Heart left ventricle (tissue), 16 donors: Measurements from ENCODE around the gene ZBTB46. TPM values are rescaled to one million over a fixed set of nuclear protein-coding genes. Genes with fewer than 3 reads are reported as not detected.

Experiments used
- ATAC-seq, 4 donors: fragments of 200-7000 bp; cut with Tn5 transposase; one replicate each; pipeline ENCODE4 v1.9.1; 2020 to 2022; ENCODE audit warnings: moderate library complexity in 4 of 4, mild to moderate bottlenecking in 3 of 4, moderate number of reproducible peaks in 1 of 4
- DNase-seq, 5 donors: peaks; one replicate each; pipeline ENCODE4 v3.0.0-alpha.2; 2020
- H3K27ac ChIP-seq, 12 donors: fragments of 200-600 bp; sonication (generic) in 4 of 12; one replicate each; pipeline versions ENCODE4 v1.5.0 to v1.8.0; 2016 to 2022; ENCODE audit warnings: mild to moderate bottlenecking in 2 of 12
- H3K27me3 ChIP-seq, 9 donors: fragments of 200-600 bp; sonication (generic) in 2 of 9; one replicate each; pipeline versions ENCODE4 v1.5.1 to v1.8.0; 2016 to 2022; ENCODE audit warnings: mild to moderate bottlenecking in 3 of 9
- H3K36me3 ChIP-seq, 9 donors: fragments of 200-600 bp; sonication (generic) in 2 of 9; one replicate each; pipeline versions ENCODE4 v1.5.0 to v1.8.0; 2018 to 2022; ENCODE audit warnings: mild to moderate bottlenecking in 2 of 9
- H3K4me1 ChIP-seq, 12 donors: fragments of 200-600 bp; sonication (generic) in 4 of 12; one replicate each; pipeline versions ENCODE4 v1.5.0 to v1.8.0; 2016 to 2022; ENCODE audit warnings: mild to moderate bottlenecking in 3 of 12
- H3K4me3 ChIP-seq, 12 donors: fragments of 200-600 bp; sonication (generic) in 4 of 12; one replicate each; pipeline versions ENCODE4 v1.5.0 to v1.8.0; 2017 to 2022; ENCODE audit warnings: mild to moderate bottlenecking in 9 of 12, moderate library complexity in 4 of 12
- H3K9me3 ChIP-seq, 12 donors: fragments of 200-600 bp; sonication (generic) in 4 of 12; one replicate each; pipeline versions ENCODE4 v1.5.0 to v1.8.0; 2016 to 2022; ENCODE audit warnings: mild to moderate bottlenecking in 1 of 12
- CTCF ChIP-seq, 12 donors: fragments of 200-600 bp; sonication (generic) in 4 of 12; IDR thresholded peaks; one replicate each; pipeline versions ENCODE4 v1.5.0 to v1.8.0; 2018 to 2022; ENCODE audit warnings: antibody characterized with exemption in 12 of 12, mild to moderate bottlenecking in 5 of 12
- POLR2A ChIP-seq, 2 donors: fragments of 450-650 bp; IDR thresholded peaks; one replicate each; pipeline ENCODE4 v1.6.1; 2017; ENCODE audit warnings: antibody characterized with exemption in 2 of 2, mild to moderate bottlenecking in 2 of 2, moderate library complexity in 2 of 2
- WGBS, 4 donors: extraction: QIAGEN DNeasy Blood & Tissue Kit in 2 of 4; methylation state at CpG; one replicate each; pipeline versions ENCODE4 v1.1.5 to v1.1.7; 2013 to 2018; 5-methylcytosine and 5-hydroxymethylcytosine counted together
- intact Hi-C, 10 donors: fragments of 100-400 bp; cut with DNase I; formaldehyde crosslinking; loops; one replicate each; pipeline versions ENCODE4 v1.11.1 to v1.14.2; 2022
- polyA plus RNA-seq, 2 donors: library from polyadenylated mRNA; stranded (reverse); fragments of 200-250 nt; gene quantifications; one replicate each; pipeline ENCODE4 v1.2.3, GENCODE V29; 2013
- total RNA-seq, 9 donors: library from RNA; depleted of rRNA in 2 of 9; stranded (reverse); fragments of >200 nt in 2 of 9; fragmentation: NEBNext Ultra II Directional in 3 of 9; extraction: Animal tissue kit (Norgen Biotek cat#: 25700) in 3 of 9; gene quantifications; one replicate each; pipeline versions ENCODE4 v1.1.0 to v1.2.4, GENCODE V29; 2016 to 2023
- donor health status: ischemic (EF 13 %, LVEDD 7.1; RV severe dilation, severe dysfunction).
- donor health status: healthy with polysubstance abuse.
- donor health status: DM: no; HTN: yes; CAD: no.
- donor health status: DM: no; HTN: no; CAD: no.
- donor health status: ischemic (EF 25% LVEDD 6.9; RV normal size, moderate dysfunction).
- donor health status: ischemic (EF 25% LVEDD 5.7; RV mildly dilated, moderate dysfunction).
- donor health status: healthy.
- donor health status: DM: yes; HTN: yes; CAD: no.
- donor health status: ischemic (EF 35%, LVEDD 5.7; RV mildly dilated, moderate dysfunction).
- donor health status: nonischemic (EF 11% LVEDD 7.7; RV severe dilation, severe dysfunction).
- donor health status: DM: yes; HTN: yes; CAD: no.
- donor health status: PGD.
- donor health status: ischemic (EF 29% LVEDD 5.4; RV normal size, mild dysfunction).
- donor health status: nonischemic (EF 23%, LVEDD 6.1; RV moderate dilation, normal function).

Gene ZBTB46
- total and polyA plus RNA-seq, 11 donors: 6.6 to 27.4 (median 14.3) TPM

GRCh38 chr20:63734111-63734945, 96.7 kb downstream of the ZBTB46 start:
- no peak overlapping the region for H3K27ac ChIP-seq
- no peak for ATAC-seq
- intact Hi-C loops: loop anchor here in 1 of 10 donors (10.0 kb wide), 1 partner anchor 60 kb away; no protein-coding TSS in a partner anchor
- no peak overlapping the region for H3K4me3 ChIP-seq
- H3K9me3 ChIP-seq: no peaks in the 10 kb centered on the region
- H3K27me3 ChIP-seq: no peaks in the 10 kb centered on the region
- H3K36me3 ChIP-seq: peaks cover 0 to 34% (median 30%) of the 10 kb centered on the region in 9 donors
- peaks cover 3 to 29% (median 20%) of the 10 kb centered on the region in 12 donors for H3K4me1 ChIP-seq
- DNase-seq: no peak
- TF ChIP-seq POLR2A (IDR thresholded peaks at IDR 0.05) (no peak), CTCF (IDR thresholded peaks at IDR 0.05) (no peak)
- 94 to 95% (median 95%) methylated on average over 22 to 25 of the region's 25 CpGs for WGBS, 4 donors

- 91 to 94% (median 93%) methylated on average over 10 to 18 of the region's 18 CpGs for WGBS, 4 donors
- no peaks in the 10 kb centered on the region for H3K9me3 ChIP-seq
- no peak overlapping the region for H3K4me3 ChIP-seq
- H3K36me3 ChIP-seq: peaks cover 0 to 34% (median 30%) of the 10 kb centered on the region in 9 donors
- H3K27ac ChIP-seq: no peak overlapping the region
- TF ChIP-seq POLR2A (IDR thresholded peaks at IDR 0.05): no peak
- no peak for TF ChIP-seq CTCF (IDR thresholded peaks at IDR 0.05)
- intact Hi-C loops: loop anchor here in 1 of 10 donors (10.0 kb wide), 1 partner anchor 59 kb away; no protein-coding TSS in a partner anchor
- no peak for DNase-seq
- no peak for ATAC-seq
- H3K4me1 ChIP-seq: peaks cover 3 to 27% (median 14%) of the 10 kb centered on the region in 12 donors
- H3K27me3 ChIP-seq: no peaks in the 10 kb centered on the region
These were observed 97.4 kb downstream of the ZBTB46 start for GRCh38 chr20:63733579-63734081.

- no peak for ATAC-seq
- Histone ChIP-seq H3K27ac (no peak overlapping the region), H3K36me3 (peaks cover 0 to 34% (median 30%) of the 10 kb centered on the region in 9 donors), H3K27me3 (no peaks in the 10 kb centered on the region), H3K4me3 (no peak overlapping the region), H3K9me3 (no peaks in the 10 kb centered on the region), H3K4me1 (peaks cover 2 to 27% (median 9%) of the 10 kb centered on the region in 12 donors)
- no peak for TF ChIP-seq CTCF (IDR thresholded peaks at IDR 0.05)
- TF ChIP-seq POLR2A (IDR thresholded peaks at IDR 0.05): no peak
- intact Hi-C loops: loop anchor here in 1 of 10 donors (10.0 kb wide), 1 partner anchor 58 kb away; no protein-coding TSS in a partner anchor
- DNase-seq: no peak
- WGBS, 4 donors: 91 to 97% (median 93%) methylated on average over 3 to 13 of the region's 13 CpGs
These were observed 97.9 kb downstream of the ZBTB46 start for GRCh38 chr20:63733117-63733516.
